ENCODE measurements around the gene IFNA16. TPM values are rescaled to one million over a fixed set of nuclear protein-coding genes. Genes with fewer than 3 reads are reported as not detected.
"Not testable (repeated sequence)": the region's sequence is repeated elsewhere in the genome, so short reads cannot be mapped to it uniquely, and the experiment has no call there.

Gene IFNA16
- polyA plus RNA-seq, 4 donors, result not detected

DNA sequence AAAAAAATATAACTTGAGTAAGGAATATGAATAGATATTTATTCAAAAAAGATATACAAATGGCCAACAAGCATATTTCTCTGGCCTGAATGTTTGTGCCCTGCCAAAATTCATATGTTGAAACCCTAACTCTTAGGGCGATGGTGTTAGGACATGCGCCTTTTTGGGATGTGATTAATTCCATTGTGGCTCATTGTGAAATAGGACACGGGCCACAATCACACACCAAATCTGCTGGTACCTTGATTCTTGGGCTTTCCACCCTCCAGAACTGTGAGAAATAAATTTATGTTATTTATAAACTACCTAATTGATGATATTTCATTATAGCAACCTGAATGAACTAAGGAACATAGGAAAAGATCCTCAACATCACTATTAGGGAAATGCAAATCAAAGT lies 45.0 kb downstream of the IFNA16 start:
- H3K27ac ChIP-seq (ENCODE audit: low read depth in 1 of 3, low read length in 2 of 3), result no peak overlapping the region
- FAIRE-seq, result no peak
- H3K27me3 ChIP-seq (ENCODE audit: control insufficient read depth in 3 of 3, insufficient read depth in 3 of 3, low read length in 3 of 3), result no peaks in the 10 kb centered on the region
- 82 to 86% (median 83%) methylated on average over 3 of the region's 3 CpGs for WGBS, 3 donors
- DNase-seq, result no peak
- H3K4me3 ChIP-seq (ENCODE audit: low read depth in 1 of 3, low read length in 3 of 3), result no peak overlapping the region
- no peaks in the 10 kb centered on the region for H3K4me1 ChIP-seq (ENCODE audit: control insufficient read depth in 3 of 3, insufficient read depth in 2 of 3, low read depth in 1 of 3, low read length in 2 of 3)
- H3K36me3 ChIP-seq (ENCODE audit: control insufficient read depth in 3 of 3, insufficient read depth in 2 of 3, low read depth in 1 of 3, low read length in 3 of 3), result no peaks in the 10 kb centered on the region
- H3K9me3 ChIP-seq (ENCODE audit: control insufficient read depth in 2 of 2, insufficient read depth in 1 of 2, low read depth in 1 of 2, low read length in 1 of 2), result no peaks in the 10 kb centered on the region

DNA sequence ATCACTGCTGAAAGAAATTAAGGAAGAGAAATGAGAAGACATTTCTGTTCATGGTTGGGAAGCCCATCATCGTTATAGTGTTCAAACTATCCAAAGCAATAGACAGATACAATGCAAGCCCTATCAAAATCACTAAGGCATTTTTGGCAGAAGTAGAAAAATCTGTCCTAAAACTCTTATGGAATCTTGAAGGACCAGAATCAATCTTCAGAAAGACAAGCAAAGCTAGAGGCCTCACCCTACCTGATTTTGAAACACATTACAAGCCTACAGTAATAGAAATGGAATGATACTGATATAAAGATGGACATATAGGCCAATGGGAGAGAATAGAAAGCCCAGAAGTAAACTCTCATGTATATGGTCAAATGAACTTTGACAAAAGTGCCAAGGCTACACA lies 45.8 kb downstream of the IFNA16 start:
- H3K9me3 ChIP-seq (ENCODE audit: control insufficient read depth in 2 of 2, insufficient read depth in 1 of 2, low read depth in 1 of 2, low read length in 1 of 2), result no peaks in the 10 kb centered on the region
- no peak for FAIRE-seq
- H3K27me3 ChIP-seq (ENCODE audit: control insufficient read depth in 3 of 3, insufficient read depth in 3 of 3, low read length in 3 of 3), result no peaks in the 10 kb centered on the region
- no peak for DNase-seq
- H3K27ac ChIP-seq (ENCODE audit: low read depth in 1 of 3, low read length in 2 of 3), result no peak overlapping the region
- no peak overlapping the region for H3K4me3 ChIP-seq (ENCODE audit: low read depth in 1 of 3, low read length in 3 of 3)
- H3K4me1 ChIP-seq (ENCODE audit: control insufficient read depth in 3 of 3, insufficient read depth in 2 of 3, low read depth in 1 of 3, low read length in 2 of 3), result no peaks in the 10 kb centered on the region
- 51 to 88% (median 75%) methylated on average over 1 of the region's 1 CpG for WGBS, 3 donors
- no peaks in the 10 kb centered on the region for H3K36me3 ChIP-seq (ENCODE audit: control insufficient read depth in 3 of 3, insufficient read depth in 2 of 3, low read depth in 1 of 3, low read length in 3 of 3)

DNA sequence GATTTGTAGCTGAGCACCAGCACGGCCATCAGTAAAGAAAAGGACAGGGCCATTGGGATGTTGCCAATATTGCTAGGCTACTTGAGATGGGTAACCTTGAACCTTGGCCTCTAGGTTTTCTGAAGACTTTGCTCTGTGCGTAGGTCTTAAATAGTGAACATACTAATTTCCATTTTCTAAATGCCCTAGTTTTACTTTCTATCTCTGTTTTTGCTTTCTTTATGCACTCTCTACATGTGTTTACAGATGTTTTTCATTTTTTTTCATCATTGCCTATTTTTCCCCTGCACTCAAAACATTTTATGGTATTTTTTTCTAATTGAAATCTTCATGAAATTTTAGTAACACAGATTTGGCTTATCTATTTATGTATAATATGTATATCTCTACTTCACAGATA lies 50.6 kb downstream of the IFNA16 start, which contains the start of gene IFNA21:
IFNA21 (minus strand) TSS at position 101 of the 400 bp plus-strand sequence; CDS start at position 53, 48 bp downstream.
- H3K4me1 ChIP-seq (ENCODE audit: control insufficient read depth in 3 of 3, insufficient read depth in 2 of 3, low read depth in 1 of 3, low read length in 2 of 3); H3K36me3 ChIP-seq (ENCODE audit: control insufficient read depth in 3 of 3, insufficient read depth in 2 of 3, low read depth in 1 of 3, low read length in 3 of 3); H3K4me3 ChIP-seq (ENCODE audit: low read depth in 1 of 3, low read length in 3 of 3); H3K27me3 ChIP-seq (ENCODE audit: control insufficient read depth in 3 of 3, insufficient read depth in 3 of 3, low read length in 3 of 3); H3K9me3 ChIP-seq (ENCODE audit: control insufficient read depth in 2 of 2, insufficient read depth in 1 of 2, low read depth in 1 of 2, low read length in 1 of 2); DNase-seq; H3K27ac ChIP-seq (ENCODE audit: low read depth in 1 of 3, low read length in 2 of 3); FAIRE-seq: not testable (repeated sequence)
- WGBS, 3 donors, result 29 to 68% (median 36%) methylated on average over 2 of the region's 2 CpGs

Other genes with a start within 250 kb of the IFNA16 start
- gene HACD4, start 185.7 kb downstream of the IFNA16 start, polyA plus RNA-seq, result 1 to 10 TPM in 1 of 4 donors, under 1 TPM in 3; 0.22 to 2.9 (median 0.88) TPM
- not detected for gene IFNB1, start 139.4 kb downstream of the IFNA16 start, polyA plus RNA-seq
- gene IFNW1, start 75.5 kb downstream of the IFNA16 start, polyA plus RNA-seq, result under 1 TPM in 1 of 4 donors, not detected in 3; 0.03 TPM
- gene IFNA21, start 50.7 kb downstream of the IFNA16 start, polyA plus RNA-seq, result not detected
- not detected for gene IFNA4, start 29.7 kb downstream of the IFNA16 start, polyA plus RNA-seq
- gene IFNA7, start 15.1 kb downstream of the IFNA16 start, polyA plus RNA-seq, result not detected
- not detected for gene IFNA10, start 10.2 kb downstream of the IFNA16 start, polyA plus RNA-seq
- gene IFNA17, start 10.9 kb upstream of the IFNA16 start, polyA plus RNA-seq, result not detected
- gene IFNA14, start 22.7 kb upstream of the IFNA16 start, polyA plus RNA-seq, result not detected
- not detected for gene IFNA5, start 88.0 kb upstream of the IFNA16 start, polyA plus RNA-seq
- 10 to 100 TPM in 1 of 4 donors, 1 to 10 TPM in 3; 4.6 to 31.5 (median 7.5) TPM for gene KLHL9, start 118.1 kb upstream of the IFNA16 start, polyA plus RNA-seq
- gene IFNA6, start 133.6 kb upstream of the IFNA16 start, polyA plus RNA-seq, result not detected
- gene IFNA13, start 150.7 kb upstream of the IFNA16 start, polyA plus RNA-seq, result not detected
- gene IFNA2, start 168.1 kb upstream of the IFNA16 start, polyA plus RNA-seq, result not detected
- not detected for gene IFNA8, start 191.8 kb upstream of the IFNA16 start, polyA plus RNA-seq
- not detected for gene IFNA1, start 223.1 kb upstream of the IFNA16 start, polyA plus RNA-seq

All from small intestine (tissue), 7 donors.